ENCODE results near the gene TPST1. TPM values are rescaled to one million over a fixed set of nuclear protein-coding genes. Genes with fewer than 3 reads are reported as not detected.
A peak's percentile ranks its signal among the peaks of the same experiment; 100 is the strongest.
"Not testable (repeated sequence)": the region's sequence is repeated elsewhere in the genome, so short reads cannot be mapped to it uniquely, and the experiment has no call there.

TPST1 gene
- total RNA-seq, 1 donor from 2014 or later = 6.5 TPM

- Mint-ChIP-seq H3K36me3 (ENCODE audit: low read depth) (peaks cover 3% of the 10 kb centered on the region), H3K27ac (no peak overlapping the region), H3K27me3 (no peaks in the 10 kb centered on the region), H3K4me1 (no peaks in the 10 kb centered on the region), H3K4me3 (no peak overlapping the region), H3K9me3 (peaks cover 2% of the 10 kb centered on the region)
- DNase-seq (no peak), ATAC-seq (ENCODE audit: low read depth) (no peak)
- intact Hi-C loops (cut with micrococcal nuclease) = no loop called here
- no peak for TF ChIP-seq CTCF (IDR thresholded peaks at IDR 0.05)
- ChIA-PET POLR2A (no interaction called here), CTCF (no interaction called here)
These were observed 40.8 kb upstream of the TPST1 start for GRCh38 chr7:66164356-66164755.

GRCh38 chr7:66167773-66168387 lies 37.3 kb upstream of the TPST1 start:
- H3K36me3 Mint-ChIP-seq (ENCODE audit: low read depth) = no peaks in the 10 kb centered on the region
- H3K27me3 Mint-ChIP-seq = no peaks in the 10 kb centered on the region
- ChIA-PET CTCF (no interaction called here), POLR2A (no interaction called here)
- no peak overlapping the region for H3K4me3 Mint-ChIP-seq
- ATAC-seq (ENCODE audit: low read depth) (no peak), DNase-seq (no peak)
- H3K27ac Mint-ChIP-seq = no peak overlapping the region
- no peaks in the 10 kb centered on the region for H3K9me3 Mint-ChIP-seq
- TF ChIP-seq CTCF (IDR thresholded peaks at IDR 0.05) = no peak
- intact Hi-C loops (cut with micrococcal nuclease) = no loop called here
- H3K4me1 Mint-ChIP-seq = peaks cover under 1% of the 10 kb centered on the region

GRCh38 chr7:66169616-66170015 lies 35.5 kb upstream of the TPST1 start:
- H3K27ac Mint-ChIP-seq = no peak overlapping the region
- ATAC-seq (ENCODE audit: low read depth) (no peak), DNase-seq (no peak)
- H3K36me3 Mint-ChIP-seq (ENCODE audit: low read depth) = no peaks in the 10 kb centered on the region
- ChIA-PET POLR2A (no interaction called here), CTCF (no interaction called here)
- TF ChIP-seq CTCF (IDR thresholded peaks at IDR 0.05) = no peak
- intact Hi-C loops (cut with micrococcal nuclease) = no loop called here
- no peak overlapping the region for H3K4me3 Mint-ChIP-seq
- no peaks in the 10 kb centered on the region for H3K27me3 Mint-ChIP-seq
- H3K4me1 Mint-ChIP-seq = peaks cover 4% of the 10 kb centered on the region
- H3K9me3 Mint-ChIP-seq = no peaks in the 10 kb centered on the region

GRCh38 chr7:66170309-66171231 lies 34.6 kb upstream of the TPST1 start:
- H3K4me1 Mint-ChIP-seq = peaks cover 4% of the 10 kb centered on the region
- ATAC-seq (ENCODE audit: low read depth) (no peak), DNase-seq (no peak)
- ChIA-PET POLR2A (no interaction called here), CTCF (interaction anchor here (0.6 kb wide), 1 partner anchor 1016 kb away, joined by 3 read pairs; no protein-coding TSS in a partner anchor)
- no peaks in the 10 kb centered on the region for H3K27me3 Mint-ChIP-seq
- H3K4me3 Mint-ChIP-seq = no peak overlapping the region
- intact Hi-C loops (cut with micrococcal nuclease) = no loop called here
- no peaks in the 10 kb centered on the region for H3K36me3 Mint-ChIP-seq (ENCODE audit: low read depth)
- no peaks in the 10 kb centered on the region for H3K9me3 Mint-ChIP-seq
- TF ChIP-seq CTCF (IDR thresholded peaks at IDR 0.05) = no peak
- no peak overlapping the region for H3K27ac Mint-ChIP-seq

- peak; percentile 31 for ATAC-seq (ENCODE audit: low read depth)
- H3K4me3 Mint-ChIP-seq; H3K27ac Mint-ChIP-seq; H3K27me3 Mint-ChIP-seq; DNase-seq; H3K9me3 Mint-ChIP-seq; CTCF ChIA-PET; H3K4me1 Mint-ChIP-seq; H3K36me3 Mint-ChIP-seq (ENCODE audit: low read depth); POLR2A ChIA-PET; intact Hi-C loops (cut with micrococcal nuclease): not testable (repeated sequence)
These were observed 32.4 kb upstream of the TPST1 start for GRCh38 chr7:66172536-66173401.

All from activated B cell treated with CpG ODN at 0.5 μM for 24 hours (primary cell).